ENCODE measurements around the gene MINK1. TPM values are rescaled to one million over a fixed set of nuclear protein-coding genes. Genes with fewer than 3 reads are reported as not detected.

Gene MINK1
- total RNA-seq, 1 donor from 2014 or later = 58.4 TPM

- H3K36me3 ChIP-seq (ENCODE audit: control insufficient read depth, insufficient read depth, low read length) = peaks cover 22% of the 10 kb centered on the region
- no peaks in the 10 kb centered on the region for H3K27me3 ChIP-seq (ENCODE audit: control insufficient read depth, insufficient read depth, low read length)
- DNase-seq (ENCODE audit: low read depth) (no peak), FAIRE-seq (no peak)
- TF ChIP-seq CTCF (IDR thresholded peaks at IDR 0.05; ENCODE audit: insufficient read depth, low read length, severe bottlenecking) = no peak
- peak overlapping the region; percentile 87 for H3K4me3 ChIP-seq (ENCODE audit: low read depth, low read length)
Measured at GRCh38 chr17:4807605-4808377, 25.3 kb upstream of the MINK1 start.

- no peaks in the 10 kb centered on the region for H3K27me3 ChIP-seq (ENCODE audit: control insufficient read depth, insufficient read depth, low read length)
Measured at GRCh38 chr17:4808378-4808767, 24.8 kb upstream of the MINK1 start.

GRCh38 chr17:4810696-4811290 is 22.3 kb upstream of the MINK1 start:
- H3K36me3 ChIP-seq (ENCODE audit: control insufficient read depth, insufficient read depth, low read length) = peaks cover 32% of the 10 kb centered on the region
- no peak for DNase-seq (ENCODE audit: low read depth)
- no peak for TF ChIP-seq CTCF (IDR thresholded peaks at IDR 0.05; ENCODE audit: insufficient read depth, low read length, severe bottlenecking)
- H3K27me3 ChIP-seq (ENCODE audit: control insufficient read depth, insufficient read depth, low read length) = no peaks in the 10 kb centered on the region
- FAIRE-seq = no peak
- H3K4me3 ChIP-seq (ENCODE audit: low read depth, low read length) = no peak overlapping the region

More at GRCh38 chr17:4808378-4808767, 24.8 kb upstream of the MINK1 start:
- peak; percentile 9 for TF ChIP-seq CTCF (IDR thresholded peaks at IDR 0.05; ENCODE audit: insufficient read depth, low read length, severe bottlenecking)
- Histone ChIP-seq H3K36me3 (ENCODE audit: control insufficient read depth, insufficient read depth, low read length) (peaks cover 22% of the 10 kb centered on the region), H3K4me3 (ENCODE audit: low read depth, low read length) (no peak overlapping the region)
- DNase-seq (ENCODE audit: low read depth) = no peak
- no peak for FAIRE-seq

GRCh38 chr17:4811471-4811870 is 21.7 kb upstream of the MINK1 start:
- DNase-seq (ENCODE audit: low read depth) (no peak), FAIRE-seq (no peak)
- peaks cover 32% of the 10 kb centered on the region for H3K36me3 ChIP-seq (ENCODE audit: control insufficient read depth, insufficient read depth, low read length)
- no peaks in the 10 kb centered on the region for H3K27me3 ChIP-seq (ENCODE audit: control insufficient read depth, insufficient read depth, low read length)
- no peak overlapping the region for H3K4me3 ChIP-seq (ENCODE audit: low read depth, low read length)
- no peak for TF ChIP-seq CTCF (IDR thresholded peaks at IDR 0.05; ENCODE audit: insufficient read depth, low read length, severe bottlenecking)

GRCh38 chr17:4812690-4813089 is 20.4 kb upstream of the MINK1 start:
- Histone ChIP-seq H3K27me3 (ENCODE audit: control insufficient read depth, insufficient read depth, low read length) (no peaks in the 10 kb centered on the region), H3K36me3 (ENCODE audit: control insufficient read depth, insufficient read depth, low read length) (peaks cover 40% of the 10 kb centered on the region), H3K4me3 (ENCODE audit: low read depth, low read length) (no peak overlapping the region)
- FAIRE-seq = peak; percentile 23
- DNase-seq (ENCODE audit: low read depth) = no peak
- TF ChIP-seq CTCF (IDR thresholded peaks at IDR 0.05; ENCODE audit: insufficient read depth, low read length, severe bottlenecking) = no peak
